GM21447 (cell line): ENCODE measurements around the gene XXYLT1.

Source experiments
- ATAC-seq: cut with Tn5 transposase; IDR thresholded peaks from one replicate; pipeline ENCODE4 v1.9.1; 2021; ENCODE audit not compliant: unreplicated experiment

Gene XXYLT1

DNA sequence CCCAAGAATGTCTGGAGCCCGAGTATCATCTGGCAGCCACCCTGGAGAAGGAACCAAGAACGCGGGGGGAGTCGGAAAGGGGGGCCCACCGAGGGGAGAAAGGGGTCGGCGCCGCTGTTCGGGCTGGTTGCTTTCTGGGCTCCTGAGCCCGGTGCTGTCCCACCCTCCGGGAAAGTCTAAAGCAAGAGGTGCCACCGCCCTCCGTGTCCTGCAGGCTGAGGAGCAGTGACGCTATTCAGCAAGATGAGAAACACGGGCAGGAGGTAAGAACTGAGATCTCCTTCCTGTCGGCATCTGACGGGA is 234.8 kb downstream of the XXYLT1 start:
- ATAC-seq, result no peak

DNA sequence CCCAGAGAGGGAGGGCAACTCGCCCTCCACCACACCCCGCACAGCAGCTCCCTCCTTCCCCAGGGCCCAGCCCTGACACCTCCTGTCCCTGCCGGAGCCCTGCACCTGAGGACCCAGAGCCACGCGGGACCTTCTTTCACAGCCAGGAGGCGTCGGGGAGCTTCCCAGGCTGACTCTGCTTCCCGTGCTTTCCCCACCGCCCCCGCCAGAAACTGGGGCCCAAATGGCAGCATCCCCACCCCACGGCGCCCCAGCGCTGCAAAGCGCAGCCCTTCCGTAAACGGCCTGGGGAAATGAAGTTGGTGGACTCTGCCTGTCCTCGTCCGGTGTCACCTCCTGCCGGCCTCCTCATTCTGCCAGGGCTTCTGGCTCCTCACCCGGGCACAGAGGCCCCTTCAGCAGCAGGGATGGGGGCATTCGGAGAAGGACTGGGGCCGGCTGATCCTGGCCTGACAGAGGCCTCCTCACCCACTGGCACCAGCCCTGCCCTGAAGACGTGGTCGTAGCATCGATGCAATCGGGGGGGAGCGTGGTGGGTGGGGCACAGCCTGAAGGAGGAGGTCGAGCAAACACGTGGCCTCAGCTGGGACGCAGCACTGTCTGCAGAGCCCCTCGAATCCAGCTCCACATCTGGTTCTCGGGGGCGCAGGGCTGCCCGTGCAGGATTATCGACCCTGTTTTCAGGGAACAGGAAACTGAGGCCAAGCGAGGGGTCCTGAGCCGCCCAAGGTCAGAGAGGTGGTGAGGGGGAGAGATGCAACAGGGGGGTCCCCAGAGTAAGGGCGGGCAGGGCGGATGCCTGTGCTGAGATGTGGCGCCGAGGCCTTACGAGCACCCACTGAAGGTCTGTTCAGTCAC is 235.4 kb downstream of the XXYLT1 start:
- ATAC-seq, result no peak

DNA sequence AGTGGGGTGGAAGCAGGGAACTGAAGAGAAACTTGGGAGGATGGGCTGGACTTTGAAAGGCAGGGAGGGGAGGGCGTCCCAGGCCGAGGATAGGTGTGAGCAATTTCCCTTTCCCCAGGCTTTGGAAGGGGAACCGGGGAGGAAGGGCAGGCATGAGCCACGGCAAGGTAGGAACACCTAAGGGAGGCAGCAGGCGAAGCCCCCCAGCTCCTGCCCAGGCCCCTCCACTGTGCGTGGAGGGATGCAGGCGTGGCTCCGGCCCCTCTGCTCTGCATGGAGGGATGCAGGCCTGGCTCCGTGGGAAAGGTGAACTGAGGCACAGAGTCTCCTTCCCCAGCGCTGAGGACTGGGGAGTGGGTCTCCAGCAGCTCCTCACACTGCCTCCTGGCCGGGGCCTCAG is 236.4 kb downstream of the XXYLT1 start:
- no peak for ATAC-seq

DNA sequence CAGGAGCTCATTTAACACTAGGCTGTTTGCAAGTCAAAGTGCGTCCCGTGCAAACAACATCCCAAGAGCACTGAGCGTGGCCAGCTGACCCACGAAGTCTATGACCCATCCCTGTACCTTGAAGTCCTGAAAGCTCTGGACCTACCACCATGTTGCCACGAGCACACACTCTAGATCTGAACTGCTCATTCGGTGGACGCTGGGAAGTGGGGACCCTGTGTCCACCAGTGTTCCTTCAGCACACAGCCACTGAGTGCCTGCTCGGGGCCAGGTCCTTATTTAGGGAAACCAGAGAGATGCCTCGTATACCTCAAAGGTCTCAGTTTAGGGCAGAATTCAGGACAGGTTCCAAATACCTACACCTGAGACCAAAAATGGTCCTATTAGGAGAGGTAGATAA is 236.9 kb downstream of the XXYLT1 start:
- ATAC-seq, result no peak

DNA sequence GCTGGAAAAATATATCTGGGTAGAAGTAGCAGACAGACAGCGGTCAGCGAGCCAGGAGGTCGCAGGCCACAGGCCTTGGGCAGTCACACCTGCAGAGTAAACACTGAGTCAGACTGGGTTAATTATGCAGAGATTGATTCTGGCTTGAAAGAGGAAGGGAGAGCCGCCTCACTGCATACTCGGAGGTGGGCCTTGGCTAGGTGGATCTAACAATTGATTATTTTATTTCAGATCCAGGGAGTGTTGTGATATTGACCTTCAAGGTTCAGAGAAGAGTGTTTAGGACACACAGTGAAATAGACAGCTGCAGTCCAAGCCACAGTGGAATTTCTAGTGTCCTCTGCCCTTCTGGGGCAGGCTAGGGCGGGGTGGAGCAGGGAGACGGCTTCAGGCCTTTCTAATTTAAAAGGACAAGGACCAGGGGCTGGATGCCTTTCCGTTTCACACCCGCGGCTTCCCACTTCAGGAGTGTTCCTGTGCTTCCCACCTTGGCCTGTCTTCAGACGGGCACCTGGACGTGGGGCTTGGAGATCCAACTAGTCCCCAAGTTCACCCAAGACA is 237.3 kb downstream of the XXYLT1 start:
- ATAC-seq, result no peak

DNA sequence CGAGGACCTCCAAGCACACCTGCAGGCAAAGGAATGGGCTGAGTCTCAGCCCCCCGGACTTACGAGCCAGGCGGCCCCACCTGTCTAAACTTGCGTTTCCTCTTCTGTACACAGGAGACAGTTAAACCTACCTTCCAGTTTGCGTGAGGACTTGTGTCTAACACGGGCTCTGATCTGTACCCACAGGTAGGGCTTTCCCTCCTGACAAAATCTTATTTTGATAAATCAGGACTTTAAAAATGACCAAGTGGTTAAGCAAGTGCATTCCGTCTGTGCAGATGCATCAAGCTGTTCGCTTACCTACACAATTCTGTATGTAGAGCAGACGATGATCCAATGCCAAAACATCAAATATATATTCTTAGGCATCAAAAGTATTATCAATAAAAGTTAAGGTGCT is 238.0 kb downstream of the XXYLT1 start:
- ATAC-seq, result no peak

DNA sequence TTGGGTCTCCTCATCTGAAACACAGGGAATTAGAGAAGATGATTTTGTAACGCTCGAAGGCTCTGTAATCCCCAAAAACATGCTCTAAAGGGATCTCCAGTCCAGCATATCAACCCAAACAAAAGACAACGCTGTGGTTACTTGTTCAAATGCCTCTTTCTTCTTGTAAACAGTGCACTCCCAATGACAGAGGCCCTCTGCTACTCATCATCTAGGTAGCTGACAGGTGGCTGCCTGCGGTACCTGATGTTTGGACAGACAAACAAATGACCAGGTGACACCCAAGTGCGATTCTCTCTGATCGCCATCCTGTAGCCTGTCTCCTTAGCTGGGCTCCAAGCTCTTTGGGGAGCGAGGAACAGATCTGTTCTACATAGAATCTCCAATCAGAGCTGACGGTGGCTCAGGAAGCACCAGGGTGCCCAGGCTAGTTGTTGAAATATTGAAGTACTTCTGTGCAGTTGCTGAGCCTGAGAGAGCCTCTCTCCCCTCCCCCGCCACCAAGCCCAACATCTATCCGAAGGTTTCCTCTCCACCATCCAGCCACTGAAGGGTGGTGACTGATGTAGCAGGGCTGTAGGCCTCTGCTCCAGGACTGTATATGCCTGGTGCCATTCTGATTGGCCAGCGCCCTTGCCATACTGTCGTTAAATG is 238.7 kb downstream of the XXYLT1 start:
- no peak for ATAC-seq

DNA sequence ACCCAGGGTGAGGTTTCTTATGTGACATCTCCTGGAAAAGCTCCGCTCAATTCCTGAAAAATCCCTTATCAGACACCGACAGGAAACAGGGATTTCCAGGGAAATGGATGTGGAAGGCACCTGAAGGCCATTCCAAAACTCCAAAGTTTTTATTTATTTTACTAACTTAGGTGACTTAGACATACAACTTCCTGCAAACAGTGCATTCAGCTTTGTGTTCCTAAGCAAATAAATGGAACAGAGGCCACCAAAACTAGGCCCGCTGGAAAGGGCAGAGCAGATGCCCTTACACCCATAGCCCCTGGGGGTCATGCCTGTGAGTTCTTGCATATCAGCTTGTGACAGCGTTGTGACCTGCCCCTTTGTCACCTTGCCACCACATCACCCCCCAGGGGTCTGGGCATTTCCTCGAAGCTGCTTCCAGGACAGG is 239.4 kb downstream of the XXYLT1 start:
- no peak for ATAC-seq

DNA sequence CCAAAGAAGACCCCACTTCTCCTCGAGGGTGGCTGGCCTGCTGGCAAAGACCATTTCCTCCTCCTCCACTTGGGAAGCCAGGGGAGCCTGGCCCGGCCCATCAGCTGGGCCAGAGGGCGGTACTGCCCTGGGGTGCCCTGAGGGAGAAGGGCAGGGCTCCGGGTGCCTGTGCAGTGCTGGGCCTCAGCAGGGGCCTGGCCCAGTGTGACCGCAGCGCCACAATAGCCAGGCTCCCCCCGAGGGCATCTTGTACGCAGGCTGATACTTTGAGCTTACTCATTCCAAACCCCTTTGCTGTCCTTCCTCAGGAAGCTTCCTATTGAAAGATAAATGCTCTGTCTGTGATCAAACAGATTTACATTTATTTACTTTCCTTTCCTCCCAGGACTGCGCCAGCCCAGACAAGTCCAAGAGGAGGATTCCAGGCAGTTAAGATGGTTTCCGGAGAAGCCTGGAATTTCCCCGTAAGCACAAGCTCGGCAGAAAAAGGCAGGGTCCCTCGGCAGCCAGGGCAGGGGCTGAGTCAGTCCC is 240.1 kb downstream of the XXYLT1 start:
- no peak for ATAC-seq

DNA sequence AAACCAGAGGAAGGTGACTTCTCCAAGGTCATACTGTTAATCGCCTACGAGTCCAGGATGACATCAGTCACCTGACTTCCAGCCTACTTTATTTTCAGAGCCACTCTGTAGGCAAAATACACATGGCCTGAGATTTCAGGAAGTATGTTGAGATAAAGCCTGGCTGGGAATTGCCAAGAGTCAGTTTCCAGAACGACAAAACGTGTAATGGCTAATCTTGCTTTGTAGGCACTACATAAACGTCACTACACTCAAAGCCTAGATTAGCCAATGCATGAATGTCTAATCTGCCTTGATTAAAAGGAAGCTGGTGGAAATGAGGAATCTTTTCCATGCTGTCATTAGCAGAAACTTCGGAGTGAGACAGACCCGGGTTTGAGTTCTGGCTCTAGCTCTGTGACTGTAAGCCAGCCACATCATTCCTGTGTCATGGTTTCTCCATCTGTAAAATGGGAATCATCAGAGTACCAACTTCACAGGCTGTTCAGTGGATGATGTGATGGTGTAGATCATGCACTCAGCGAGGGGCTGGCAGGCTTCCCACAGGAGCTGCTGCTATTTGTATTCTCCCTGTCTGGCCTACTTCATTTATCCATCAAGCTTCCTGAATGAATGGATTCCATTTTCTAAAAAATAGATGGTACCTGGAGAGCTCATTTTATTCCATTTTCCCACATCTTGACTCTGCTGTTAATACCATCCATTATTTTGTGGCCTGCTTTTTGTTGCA is 241.9 kb downstream of the XXYLT1 start:
- ATAC-seq, result no peak

DNA sequence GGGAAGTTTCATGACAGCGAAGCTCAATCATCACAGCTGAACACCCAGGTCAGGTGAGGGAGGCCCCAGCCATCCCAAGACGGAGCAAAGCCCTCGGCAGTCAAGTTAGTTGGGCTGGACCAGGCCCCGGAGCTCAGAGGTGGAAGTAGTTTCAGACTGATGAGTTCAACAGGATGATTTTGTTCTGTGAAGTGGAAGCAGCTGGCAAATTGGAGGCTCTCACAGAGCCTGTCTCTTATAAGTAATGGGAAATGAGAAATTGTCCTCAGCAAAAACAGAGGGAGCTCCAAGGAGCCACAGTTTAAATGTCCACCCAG is 245.1 kb downstream of the XXYLT1 start:
- no peak for ATAC-seq

DNA sequence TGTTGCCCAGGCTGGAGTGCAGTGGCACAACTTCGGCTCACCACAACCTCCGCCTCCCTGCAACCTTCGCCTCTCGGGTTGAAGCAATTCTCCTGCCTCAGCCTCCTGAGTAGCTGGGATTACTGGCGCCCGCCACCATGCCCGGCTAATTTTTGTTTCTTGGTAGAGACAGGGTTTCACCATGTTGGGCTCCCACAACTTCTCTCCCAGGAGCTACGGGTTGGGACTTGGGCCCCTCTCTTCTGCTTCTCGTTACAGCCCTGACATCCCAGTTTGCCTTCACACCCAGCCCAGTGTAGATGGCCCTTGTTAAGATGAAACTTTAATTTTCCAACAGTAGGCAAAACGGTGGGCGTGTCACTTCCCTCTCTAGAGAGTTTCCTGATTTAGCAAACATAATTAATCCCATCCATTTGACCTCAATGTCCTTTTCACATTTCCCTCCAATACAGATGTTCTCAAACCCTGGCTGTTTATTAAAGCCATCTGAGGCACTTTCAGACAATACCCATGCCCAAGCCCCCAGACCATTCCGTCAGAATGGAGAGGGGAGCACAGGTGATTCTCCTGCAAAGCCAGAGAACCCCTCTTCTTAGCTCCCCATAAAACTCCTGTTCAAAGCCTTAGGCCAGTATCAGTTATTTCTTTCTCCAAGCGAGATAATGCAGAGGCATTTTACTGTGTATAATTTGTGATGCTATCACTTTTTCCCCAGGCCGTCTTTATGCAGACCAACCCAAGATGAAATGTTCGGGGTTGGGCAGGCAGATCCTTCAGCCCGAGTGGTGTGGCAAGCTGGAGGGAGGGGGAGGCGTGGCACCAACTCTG is 245.7 kb downstream of the XXYLT1 start:
- ATAC-seq, result no peak

DNA sequence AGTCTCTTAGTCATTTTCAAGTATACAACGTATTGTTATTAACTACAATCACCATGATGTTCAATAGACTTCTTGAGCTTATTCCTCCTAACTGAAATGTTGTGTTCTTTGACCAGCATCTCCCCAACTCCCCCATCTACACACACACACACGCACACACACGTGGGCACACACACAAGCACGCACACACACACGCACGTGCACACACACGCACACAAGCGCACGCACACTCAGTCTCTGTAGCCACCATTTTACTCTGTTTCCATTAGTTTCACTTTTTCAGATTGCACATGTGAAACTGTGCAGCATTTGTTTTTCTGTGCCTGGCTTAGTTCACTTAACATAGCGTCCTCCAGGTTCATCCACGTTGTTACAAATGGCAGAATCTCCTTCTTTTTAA is 247.0 kb downstream of the XXYLT1 start:
- ATAC-seq, result no peak

DNA sequence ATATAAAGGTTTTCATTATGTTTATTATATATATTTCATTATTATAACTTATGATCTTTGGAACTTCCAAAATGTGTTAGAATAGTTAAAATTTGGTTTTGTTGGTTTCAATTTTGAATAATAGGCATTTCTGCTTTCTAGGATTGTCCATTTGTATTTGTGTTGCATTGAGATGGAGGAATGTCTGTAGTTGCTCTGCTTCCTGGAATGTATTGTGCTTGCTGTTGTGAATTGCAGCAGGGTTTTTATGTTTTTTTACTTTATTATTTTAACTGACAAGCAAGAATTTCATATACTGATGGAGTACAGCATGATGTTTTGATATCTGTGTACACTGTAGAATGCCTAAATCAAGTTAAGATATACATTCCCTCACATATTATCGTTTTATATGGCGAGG is 247.4 kb downstream of the XXYLT1 start:
- ATAC-seq, result no peak

DNA sequence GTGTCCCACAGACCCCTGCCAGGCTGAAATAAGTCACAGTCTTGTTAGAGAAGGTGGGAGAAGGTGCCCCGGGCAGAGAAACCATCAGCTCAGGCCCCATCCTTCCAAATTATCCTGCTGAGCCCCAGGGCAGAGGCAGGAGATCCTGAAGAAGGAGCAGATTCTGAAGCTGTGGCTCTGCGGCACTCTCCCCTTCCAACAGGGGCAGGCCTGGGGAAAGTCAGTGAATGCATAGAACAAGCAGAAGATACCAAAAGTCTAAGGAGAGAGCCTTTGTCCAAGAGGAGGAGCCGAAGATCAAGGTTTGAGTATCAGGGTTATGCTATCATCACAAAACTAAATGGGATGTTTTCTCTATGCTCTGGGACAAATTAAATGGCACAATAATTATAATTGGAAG is 249.3 kb downstream of the XXYLT1 start:
- ATAC-seq, result no peak

DNA sequence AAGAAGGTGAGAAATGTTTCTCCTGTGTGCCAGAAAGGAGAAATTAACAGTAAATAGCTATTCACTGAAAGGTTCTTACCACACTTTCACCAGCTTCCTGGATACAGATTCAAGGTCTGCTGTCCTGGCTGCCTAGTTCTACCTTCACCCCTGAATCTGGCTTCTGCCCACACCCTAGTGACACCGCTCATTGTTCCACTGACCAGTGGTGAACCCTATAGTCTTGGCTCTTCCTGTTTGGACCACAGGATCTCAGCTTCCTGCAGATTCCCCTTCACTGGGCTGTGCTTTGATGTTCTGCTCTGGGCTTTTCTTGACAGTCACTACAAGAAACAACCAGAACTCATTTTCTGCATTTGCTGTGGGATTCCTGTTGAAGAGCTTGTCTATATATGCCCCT is 250.0 kb downstream of the XXYLT1 start:
- no peak for ATAC-seq

DNA sequence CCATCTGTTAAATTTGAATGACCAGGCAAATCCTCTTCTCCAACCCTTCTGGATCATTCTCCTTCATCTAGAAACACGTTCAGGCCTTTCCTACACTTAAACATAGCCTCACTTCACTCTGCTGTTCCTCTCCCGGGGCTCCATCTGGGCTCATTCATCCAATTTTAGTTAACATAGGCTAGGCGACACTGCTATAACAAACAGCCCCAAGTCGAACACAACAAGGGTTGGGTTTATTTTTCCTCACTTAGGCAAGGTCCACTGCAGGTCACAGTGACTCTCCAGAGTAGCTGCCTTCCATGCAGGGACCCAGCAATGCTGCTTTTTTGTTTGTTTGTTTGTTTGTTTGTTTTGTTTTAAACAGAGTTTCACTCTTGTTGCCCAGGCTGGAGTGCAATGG is 250.8 kb downstream of the XXYLT1 start:
- ATAC-seq, result no peak

DNA sequence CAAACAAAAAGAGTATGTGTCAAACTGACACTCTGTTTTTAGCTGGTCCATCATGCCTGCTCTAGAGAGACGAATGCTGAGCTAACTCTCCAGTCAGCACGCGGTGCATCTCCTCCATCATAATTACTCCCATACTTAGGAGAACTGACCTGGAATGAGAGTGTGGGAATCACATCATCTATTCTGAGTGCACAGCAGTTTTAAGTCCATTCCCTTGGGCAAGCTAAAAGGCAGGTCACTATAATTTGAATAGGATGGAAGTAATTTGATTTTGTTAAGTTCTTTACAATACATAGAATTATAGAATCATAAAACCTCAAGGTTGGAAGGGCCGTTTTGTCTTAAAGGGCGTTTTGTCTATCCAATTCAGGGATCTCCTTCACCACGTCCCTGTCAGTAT is 251.6 kb downstream of the XXYLT1 start:
- no peak for ATAC-seq
